A673 (cell line): Measurements from ENCODE around the gene STAP2. TPM values are rescaled to one million over a fixed set of nuclear protein-coding genes. Genes with fewer than 3 reads are reported as not detected.
A peak's percentile ranks its signal among the peaks of the same experiment; 100 is the strongest.
"Not testable (repeated sequence)": the region's sequence is repeated elsewhere in the genome, so short reads cannot be mapped to it uniquely, and the experiment has no call there.

Source experiments
- BruUV-seq: library from RNA; stranded (reverse); fragments of 400-500 nt; replicated peaks from 2 replicates; lab custom pipeline; 2021; lab: Mats Ljungman, UMichigan
- CTCF ChIA-PET: fragments of 300-600 bp; sonication (Branson Sonifier 250); formaldehyde crosslinking; loops from one replicate; lab custom pipeline; 2022; ENCODE audit warnings: antibody characterized with exemption; lab: Charles Lee
- POLR2A ChIA-PET: fragments of 300-600 bp; sonication (Branson Sonifier 250); formaldehyde crosslinking; loops from one replicate; lab custom pipeline; 2022; ENCODE audit warnings: antibody characterized with exemption; ENCODE audit not compliant: low non-redundant PET; lab: Charles Lee
- DNase-seq: peaks from one replicate; pipeline ENCODE4 v3.0.0-alpha.2; 2015; ENCODE audit warnings: low spot score
- H3K27ac ChIP-seq: fragments of 200-600 bp; sonication (generic); 2 replicates; pipeline ENCODE4 v1.5.1; 2016; ENCODE audit warnings: mixed run types, low read depth, mild to moderate bottlenecking, mixed read lengths, antibody characterized with exemption, low read length; ENCODE audit not compliant: poor library complexity, severe bottlenecking
- H3K27me3 ChIP-seq: fragments of 200-600 bp; sonication (generic); replicated peaks from 2 replicates; pipeline ENCODE4 v1.6.1; 2017; ENCODE audit warnings: mixed run types, low read depth, mild to moderate bottlenecking, mixed read lengths, antibody characterized with exemption, low read length; ENCODE audit not compliant: insufficient read depth, poor library complexity
- H3K36me3 ChIP-seq: fragments of 200-600 bp; sonication (generic); 2 replicates; pipeline ENCODE4 v1.6.1; 2016; ENCODE audit warnings: mixed run types, mild to moderate bottlenecking, mixed read lengths, antibody characterized with exemption, low read length; ENCODE audit not compliant: insufficient read depth, poor library complexity, severe bottlenecking
- H3K4me1 ChIP-seq: fragments of 200-600 bp; sonication (generic); 2 replicates; pipeline ENCODE4 v1.6.1; 2017; ENCODE audit warnings: mixed run types, mild to moderate bottlenecking, mixed read lengths, antibody characterized with exemption, low read length; ENCODE audit not compliant: insufficient read depth, poor library complexity, severe bottlenecking
- H3K4me3 ChIP-seq: fragments of 200-600 bp; sonication (generic); 2 replicates; pipeline ENCODE4 v1.5.1; 2016; ENCODE audit warnings: low read depth, mixed run types, mild to moderate bottlenecking, mixed read lengths, low read length; ENCODE audit not compliant: poor library complexity, severe bottlenecking
- H3K9me3 ChIP-seq: fragments of 200-600 bp; sonication (generic); 2 replicates; pipeline ENCODE4 v1.6.1; 2016; ENCODE audit warnings: mixed run types, low read depth, mild to moderate bottlenecking, mixed read lengths, antibody characterized with exemption, low read length; ENCODE audit not compliant: poor library complexity, severe bottlenecking
- CTCF ChIP-seq: fragments of 300-800, 200-600 bp; sonication (generic); conservative IDR thresholded peaks from 2 replicates; pipeline ENCODE4 v1.5.1; 2017; ENCODE audit warnings: low read depth, mild to moderate bottlenecking, antibody characterized with exemption, low read length, moderate library complexity, mixed read lengths
- EZH2 ChIP-seq: fragments of 200-600 bp; sonication (generic); IDR thresholded peaks from 2 replicates; pipeline ENCODE4 v1.6.1; 2017; ENCODE audit warnings: borderline replicate concordance, low read depth, mild to moderate bottlenecking, mixed read lengths, antibody characterized with exemption, low read length; ENCODE audit not compliant: poor library complexity, severe bottlenecking
- intact Hi-C: fragments of 100-400 bp; cut with micrococcal nuclease; formaldehyde crosslinking; loops from one replicate; pipeline ENCODE4 v1.10.0; 2022; ENCODE audit not compliant: unreplicated experiment
- total RNA-seq: library from RNA; stranded (reverse); gene quantifications from 2 replicates; pipeline ENCODE4 v1.2.3, GENCODE V29; 2021

STAP2 gene
- total RNA-seq, 1 experiment from 2014 or later = 2.0 TPM

GRCh38 chr19:4352701-4353121, 14.1 kb upstream of the STAP2 start:
- Histone ChIP-seq H3K9me3 (no peaks in the 10 kb centered on the region), H3K4me3 (no peak overlapping the region), H3K4me1 (no peaks in the 10 kb centered on the region), H3K27me3 (no peaks in the 10 kb centered on the region), H3K36me3 (peaks cover 6% of the 10 kb centered on the region), H3K27ac (no peak overlapping the region)
- TF ChIP-seq CTCF (peak; percentile 83), EZH2 (no peak)
- DNase-seq = peak; percentile 76
- ChIA-PET POLR2A (no interaction called here), CTCF (interaction anchor here (0.5 to 1.7 kb wide), 19 partner anchors 9 to 1670 kb away, joined by 3 to 21 read pairs (median 5); partner anchors contain the start of genes MPND and YJU2)
- intact Hi-C loops = loop anchor here (1.0 kb wide), 1 partner anchor 85 kb away; no protein-coding TSS in a partner anchor
- no TSS peak for BruUV-seq

GRCh38 chr19:4350726-4351125, 12.1 kb upstream of the STAP2 start:
- ChIA-PET POLR2A (no interaction called here), CTCF (no interaction called here)
- BruUV-seq = no TSS peak
- H3K27me3 ChIP-seq = no peaks in the 10 kb centered on the region
- TF ChIP-seq EZH2 (no peak), CTCF (no peak)
- no peaks in the 10 kb centered on the region for H3K9me3 ChIP-seq
- H3K4me3 ChIP-seq = no peak overlapping the region
- intact Hi-C loops = no loop called here
- H3K27ac ChIP-seq = no peak overlapping the region
- no peak for DNase-seq
- no peaks in the 10 kb centered on the region for H3K4me1 ChIP-seq
- no peaks in the 10 kb centered on the region for H3K36me3 ChIP-seq

- no peaks in the 10 kb centered on the region for H3K9me3 ChIP-seq
- ChIA-PET CTCF (no interaction called here), POLR2A (no interaction called here)
- H3K4me3 ChIP-seq = no peak overlapping the region
- intact Hi-C loops = no loop called here
- H3K4me1 ChIP-seq = no peaks in the 10 kb centered on the region
- H3K27ac ChIP-seq = no peak overlapping the region
- TF ChIP-seq CTCF (no peak), EZH2 (no peak)
- BruUV-seq = no TSS peak
- no peaks in the 10 kb centered on the region for H3K36me3 ChIP-seq
- DNase-seq = no peak
- H3K27me3 ChIP-seq = no peaks in the 10 kb centered on the region
These were observed 11.5 kb upstream of the STAP2 start for GRCh38 chr19:4350111-4350510.

- H3K27me3 ChIP-seq, BruUV-seq, H3K4me1 ChIP-seq, H3K4me3 ChIP-seq, intact Hi-C loops, CTCF ChIA-PET, H3K36me3 ChIP-seq, H3K9me3 ChIP-seq, POLR2A ChIA-PET, DNase-seq, H3K27ac ChIP-seq: not testable (repeated sequence)
These were observed 10.6 kb upstream of the STAP2 start for GRCh38 chr19:4349225-4349624.
